ENCODE data around the gene GFOD2. TPM values are rescaled to one million over a fixed set of nuclear protein-coding genes. Genes with fewer than 3 reads are reported as not detected.

GFOD2 gene
- total and polyA plus RNA-seq, 2 of the 13 experiments (the other 11 are each of a cell fraction or from before 2014, with no cell fraction given), result 11.1 to 17.2 TPM

DNA sequence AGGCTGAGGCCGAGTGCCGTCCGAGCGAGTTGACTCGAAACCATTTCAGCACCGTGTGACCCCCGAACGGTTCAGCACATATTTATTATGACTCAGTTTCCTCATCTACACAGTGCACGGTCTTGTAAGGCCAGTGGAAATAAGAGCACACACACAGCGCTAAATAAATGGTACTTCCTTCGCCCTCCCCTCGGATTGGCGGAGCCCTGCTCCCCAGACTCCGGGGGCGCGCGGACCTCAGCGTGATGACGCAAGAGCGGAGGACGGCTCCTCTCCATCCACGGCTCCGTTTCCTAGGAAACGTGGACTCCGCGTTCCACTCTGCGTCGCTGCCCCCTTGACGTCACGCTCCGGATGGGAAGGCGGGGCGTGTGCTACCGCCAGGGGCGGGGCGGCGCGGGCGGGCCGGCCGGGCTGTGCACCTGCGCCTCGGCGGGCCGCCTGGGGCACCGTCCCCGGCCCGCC lies 58.5 kb downstream of the GFOD2 start, which contains the start of gene PARD6A (continued):
- TF ChIP-seq ZNF609 (CRISPR knock-in tag; IDR thresholded peaks at IDR 0.05; ENCODE audit: borderline replicate concordance), result no peak
- TF ChIP-seq ZNF629 (CRISPR knock-in tag; conservative IDR thresholded peaks at IDR 0.05), result no peak
- no peak; the same call in 1 of the 2 replicates for TF ChIP-seq ZNF766 (CRISPR knock-in tag; IDR thresholded peaks at IDR 0.05; ENCODE audit: borderline replicate concordance)
- TF ChIP-seq FLYWCH1 (CRISPR knock-in tag; IDR thresholded peaks at IDR 0.05), result no peak
- TF ChIP-seq SP1 (IDR thresholded peaks at IDR 0.05), result no peak
- peak; percentile 82 for TF ChIP-seq SP1 (CRISPR knock-in tag; IDR thresholded peaks at IDR 0.05)
- TF ChIP-seq GZF1 (CRISPR knock-in tag; IDR thresholded peaks at IDR 0.05), result no peak
- TF ChIP-seq, protein P1, sequence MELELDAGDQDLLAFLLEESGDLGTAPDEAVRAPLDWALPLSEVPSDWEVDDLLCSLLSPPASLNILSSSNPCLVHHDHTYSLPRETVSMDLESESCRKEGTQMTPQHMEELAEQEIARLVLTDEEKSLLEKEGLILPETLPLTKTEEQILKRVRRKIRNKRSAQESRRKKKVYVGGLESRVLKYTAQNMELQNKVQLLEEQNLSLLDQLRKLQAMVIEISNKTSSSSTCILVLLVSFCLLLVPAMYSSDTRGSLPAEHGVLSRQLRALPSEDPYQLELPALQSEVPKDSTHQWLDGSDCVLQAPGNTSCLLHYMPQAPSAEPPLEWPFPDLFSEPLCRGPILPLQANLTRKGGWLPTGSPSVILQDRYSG (CRISPR knock-in tag; IDR thresholded peaks at IDR 0.05), result no peak; the same call in 1 of the 2 replicates
- TF ChIP-seq, protein P2, sequence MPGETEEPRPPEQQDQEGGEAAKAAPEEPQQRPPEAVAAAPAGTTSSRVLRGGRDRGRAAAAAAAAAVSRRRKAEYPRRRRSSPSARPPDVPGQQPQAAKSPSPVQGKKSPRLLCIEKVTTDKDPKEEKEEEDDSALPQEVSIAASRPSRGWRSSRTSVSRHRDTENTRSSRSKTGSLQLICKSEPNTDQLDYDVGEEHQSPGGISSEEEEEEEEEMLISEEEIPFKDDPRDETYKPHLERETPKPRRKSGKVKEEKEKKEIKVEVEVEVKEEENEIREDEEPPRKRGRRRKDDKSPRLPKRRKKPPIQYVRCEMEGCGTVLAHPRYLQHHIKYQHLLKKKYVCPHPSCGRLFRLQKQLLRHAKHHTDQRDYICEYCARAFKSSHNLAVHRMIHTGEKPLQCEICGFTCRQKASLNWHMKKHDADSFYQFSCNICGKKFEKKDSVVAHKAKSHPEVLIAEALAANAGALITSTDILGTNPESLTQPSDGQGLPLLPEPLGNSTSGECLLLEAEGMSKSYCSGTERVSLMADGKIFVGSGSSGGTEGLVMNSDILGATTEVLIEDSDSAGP (CRISPR knock-in tag; IDR thresholded peaks at IDR 0.05; ENCODE audit: borderline replicate concordance), result peak; percentile 13; the same call in 1 of the 2 replicates
- TF ChIP-seq PBX2 (CRISPR knock-in tag; IDR thresholded peaks at IDR 0.05), result no peak
- TF ChIP-seq SMC3 (IDR thresholded peaks at IDR 0.05; ENCODE audit: low read length), result no peak
- TF ChIP-seq, protein P3, sequence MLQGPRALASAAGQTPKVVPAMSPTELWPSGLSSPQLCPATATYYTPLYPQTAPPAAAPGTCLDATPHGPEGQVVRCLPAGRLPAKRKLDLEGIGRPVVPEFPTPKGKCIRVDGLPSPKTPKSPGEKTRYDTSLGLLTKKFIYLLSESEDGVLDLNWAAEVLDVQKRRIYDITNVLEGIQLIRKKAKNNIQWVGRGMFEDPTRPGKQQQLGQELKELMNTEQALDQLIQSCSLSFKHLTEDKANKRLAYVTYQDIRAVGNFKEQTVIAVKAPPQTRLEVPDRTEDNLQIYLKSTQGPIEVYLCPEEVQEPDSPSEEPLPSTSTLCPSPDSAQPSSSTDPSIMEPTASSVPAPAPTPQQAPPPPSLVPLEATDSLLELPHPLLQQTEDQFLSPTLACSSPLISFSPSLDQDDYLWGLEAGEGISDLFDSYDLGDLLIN (CRISPR knock-in tag; IDR thresholded peaks at IDR 0.05; ENCODE audit: borderline replicate concordance), result peak; percentile 1; the same call in 1 of the 2 replicates
- TF ChIP-seq CEBPG (CRISPR knock-in tag; IDR thresholded peaks at IDR 0.05), result peak; percentile 99
- TF ChIP-seq ZSCAN25 (CRISPR knock-in tag; IDR thresholded peaks at IDR 0.05), result 0 out of 2 replicates have a peak, but pooled peaks have one; percentile 27
- no peak; the same call in 1 of the 2 replicates for TF ChIP-seq ZNF788 (CRISPR knock-in tag; IDR thresholded peaks at IDR 0.05; ENCODE audit: borderline replicate concordance)
- no peak for TF ChIP-seq ZKSCAN1 (IDR thresholded peaks at IDR 0.05; ENCODE audit: low read length)
- TF ChIP-seq FIP1L1 (IDR thresholded peaks at IDR 0.05; ENCODE audit: borderline replicate concordance, insufficient read depth, low read depth, low read length), result no peak
- TF ChIP-seq HOXA3 (CRISPR knock-in tag; IDR thresholded peaks at IDR 0.05), result peak; percentile 97
- peak; percentile 77; the same call in 1 of the 2 replicates for TF ChIP-seq MXD1 (CRISPR knock-in tag; IDR thresholded peaks at IDR 0.05)
- no peak for TF ChIP-seq CHD2 (IDR thresholded peaks at IDR 0.05; ENCODE audit: low read depth, low read length)
- TF ChIP-seq ZNF225 (CRISPR knock-in tag; IDR thresholded peaks at IDR 0.05), result no peak
- TF ChIP-seq SAP130 (CRISPR knock-in tag; IDR thresholded peaks at IDR 0.05; ENCODE audit: low read depth), result peak; percentile 96
